Naive B cell (primary cell): ENCODE results near the gene MYO1D. TPM values are rescaled to one million over a fixed set of nuclear protein-coding genes. Genes with fewer than 3 reads are reported as not detected.
"Not testable (repeated sequence)": the region's sequence is repeated elsewhere in the genome, so short reads cannot be mapped to it uniquely, and the experiment has no call there.

ENCODE experiments used
- ATAC-seq, 2 donors: fragments of 150-1000 bp; cut with Tn5 transposase; 2 replicates each; pipeline ENCODE4 v1.10.0; 2021; ENCODE audit warnings: low read depth in 2 of 2, mild to moderate bottlenecking in 2 of 2, moderate library complexity in 2 of 2
- DNase-seq: peaks from one replicate; pipeline ENCODE4 v3.0.0; 2022
- H3K27ac Mint-ChIP-seq, 6 donors: one replicate each; pipeline ENCODE4 v1.8.0; 2020 to 2022; ENCODE audit warnings: mild to moderate bottlenecking in 6 of 6, mixed read lengths in 6 of 6, moderate library complexity in 5 of 6, inconsistent platforms in 2 of 6
- H3K27me3 Mint-ChIP-seq, 3 donors: one replicate each; pipeline ENCODE4 v1.8.0; 2021 to 2022; ENCODE audit warnings: mixed read lengths in 3 of 3, mild to moderate bottlenecking in 1 of 3
- H3K36me3 Mint-ChIP-seq, 2 donors: one replicate each; pipeline ENCODE4 v1.8.0; 2020 to 2022; ENCODE audit warnings: mixed read lengths in 2 of 2, inconsistent platforms in 1 of 2, mild to moderate bottlenecking in 1 of 2
- H3K4me1 Mint-ChIP-seq, 3 donors: one replicate each; pipeline ENCODE4 v1.8.0; 2020 to 2022; ENCODE audit warnings: mixed read lengths in 3 of 3, inconsistent platforms in 1 of 3, mild to moderate bottlenecking in 1 of 3, moderate library complexity in 1 of 3
- H3K4me3 Mint-ChIP-seq, 8 donors: one replicate each; pipeline ENCODE4 v1.8.0; 2020 to 2022; ENCODE audit warnings: mild to moderate bottlenecking in 8 of 8, mixed read lengths in 8 of 8, moderate library complexity in 8 of 8, inconsistent platforms in 2 of 8
- H3K9me3 Mint-ChIP-seq, 7 donors: one replicate each; pipeline ENCODE4 v1.8.0; 2020 to 2022; ENCODE audit warnings: mixed read lengths in 7 of 7, mild to moderate bottlenecking in 5 of 7, inconsistent platforms in 2 of 7, moderate library complexity in 1 of 7
- polyA plus RNA-seq, 6 donors: library from polyadenylated mRNA; unstranded; fragments of 300-500 nt; fragmentation: Illumina TruSeq; gene quantifications; one replicate each; pipeline ENCODE4 v1.2.3, GENCODE V29; 2021; ENCODE audit warnings: low read depth in 6 of 6

The MYO1D gene
- polyA plus RNA-seq, 6 donors from 2014 or later, result 1.9 to 3.7 (median 2.6) TPM

DNA sequence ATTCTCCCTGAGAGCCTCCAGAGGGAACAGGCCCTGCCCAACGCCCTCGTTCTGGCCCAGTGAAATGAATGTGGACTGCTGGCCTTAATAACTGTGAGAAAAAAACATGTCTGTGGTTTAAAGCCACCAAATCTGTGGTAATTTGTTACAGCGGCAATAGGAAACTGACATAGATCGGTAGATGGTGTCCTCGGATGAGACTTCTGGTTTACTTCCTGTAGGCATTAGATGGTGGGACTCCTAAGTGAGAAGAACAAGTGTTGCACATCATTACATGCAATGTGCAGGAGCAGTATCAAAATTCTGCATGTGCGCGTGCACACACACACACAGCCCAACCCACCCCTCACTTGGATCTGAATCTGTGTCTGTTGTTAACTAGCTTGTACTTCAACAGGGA, 348.1 kb downstream of the MYO1D start:
- Mint-ChIP-seq H3K27me3 (no peaks in the 10 kb centered on the region), H3K36me3 (no peaks in the 10 kb centered on the region), H3K4me3 (no peak overlapping the region), H3K4me1 (peaks cover 20 to 55% (median 36%) of the 10 kb centered on the region in 3 donors), H3K27ac (peak overlapping the region in 1 of 6 donors; percentile 36), H3K9me3 (peaks cover 0 to 4% (median 0%) of the 10 kb centered on the region in 7 donors)
- DNase-seq (no peak), ATAC-seq (no peak)

GRCh38 chr17:32527146-32527545, 349.8 kb downstream of the MYO1D start:
- peak overlapping the region in 2 of 6 donors; percentile 80 to 84 for H3K27ac Mint-ChIP-seq
- no peak overlapping the region for H3K4me3 Mint-ChIP-seq
- peaks cover 0 to 9% (median 3%) of the 10 kb centered on the region in 7 donors for H3K9me3 Mint-ChIP-seq
- no peaks in the 10 kb centered on the region for H3K36me3 Mint-ChIP-seq
- no peaks in the 10 kb centered on the region for H3K27me3 Mint-ChIP-seq
- H3K4me1 Mint-ChIP-seq, result peaks cover 32 to 72% (median 51%) of the 10 kb centered on the region in 3 donors
- no peak for DNase-seq
- ATAC-seq, result no peak

GRCh38 chr17:32525122-32525521, 351.8 kb downstream of the MYO1D start:
- Mint-ChIP-seq H3K36me3 (no peaks in the 10 kb centered on the region), H3K4me3 (peak overlapping the region in 5 of 8 donors; percentile 8 to 65 (median 56)), H3K9me3 (peaks cover 0 to 9% (median 3%) of the 10 kb centered on the region in 7 donors), H3K27me3 (no peaks in the 10 kb centered on the region), H3K27ac (peak overlapping the region; percentile 74 to 99 (median 94)), H3K4me1 (peaks cover 41 to 85% (median 65%) of the 10 kb centered on the region in 3 donors)
- ATAC-seq (no peak), DNase-seq (no peak)

- H3K27ac Mint-ChIP-seq, result peak overlapping the region in 5 of 6 donors; percentile 78 to 99 (median 99)
- DNase-seq, result not testable (repeated sequence)
These were observed 352.4 kb downstream of the MYO1D start for GRCh38 chr17:32524553-32524880.

GRCh38 chr17:32523827-32524552, 352.9 kb downstream of the MYO1D start:
- H3K9me3 Mint-ChIP-seq, result peaks cover 0 to 9% (median 3%) of the 10 kb centered on the region in 7 donors
- ATAC-seq, result peak; percentile 56 to 63
- H3K4me1 Mint-ChIP-seq, result peaks cover 48 to 88% (median 75%) of the 10 kb centered on the region in 3 donors

More at GRCh38 chr17:32524553-32524880, 352.4 kb downstream of the MYO1D start:
- not testable (repeated sequence) for H3K36me3 Mint-ChIP-seq, ATAC-seq, H3K9me3 Mint-ChIP-seq, H3K27me3 Mint-ChIP-seq
- Mint-ChIP-seq H3K4me3 (peak overlapping the region in 7 of 8 donors; percentile 53 to 89 (median 71)), H3K4me1 (peaks cover 47 to 90% (median 71%) of the 10 kb centered on the region in 3 donors)

DNA sequence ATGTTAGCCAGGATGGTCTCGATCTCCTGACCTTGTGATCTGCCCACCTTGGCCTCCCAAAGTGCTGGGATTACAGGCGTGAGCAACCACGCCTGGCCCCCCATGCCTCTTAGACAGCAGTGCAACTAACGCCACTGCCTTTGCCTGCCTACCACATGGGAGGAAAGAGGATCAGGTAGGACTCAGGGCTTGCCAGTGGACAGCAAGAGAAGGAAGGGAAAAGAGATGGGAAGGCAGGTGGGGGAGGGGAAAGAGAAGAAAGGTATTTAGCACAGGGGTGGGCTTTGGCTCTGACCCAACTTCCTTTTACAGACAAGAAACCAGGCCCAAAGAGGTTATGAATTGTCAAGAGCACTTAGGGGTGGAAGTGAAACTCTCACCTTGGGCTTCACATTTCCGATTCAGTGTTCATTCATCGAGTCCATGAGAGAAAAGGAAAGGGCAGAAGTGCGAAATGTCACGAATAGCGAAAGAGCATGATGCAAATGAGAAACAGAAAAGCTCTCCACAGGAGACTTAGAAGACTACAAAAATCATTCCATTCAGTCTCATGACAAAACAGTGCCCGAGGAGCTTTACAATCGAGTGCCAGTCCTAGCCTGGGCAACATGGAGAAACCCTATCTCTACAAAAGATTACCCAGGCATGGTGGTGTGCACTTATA, 353.8 kb downstream of the MYO1D start:
- H3K4me3 Mint-ChIP-seq, result peak overlapping the region; percentile 44 to 89 (median 68)
- no peaks in the 10 kb centered on the region for H3K27me3 Mint-ChIP-seq
- H3K27ac Mint-ChIP-seq, result peak overlapping the region; percentile 88 to 99 (median 98)
- H3K4me1 Mint-ChIP-seq, result peaks cover 47 to 89% (median 80%) of the 10 kb centered on the region in 3 donors
- ATAC-seq (peak; percentile 74 to 76), DNase-seq (peak; percentile 84)
- no peaks in the 10 kb centered on the region for H3K36me3 Mint-ChIP-seq
- H3K9me3 Mint-ChIP-seq, result peaks cover 0 to 9% (median 3%) of the 10 kb centered on the region in 7 donors

More at GRCh38 chr17:32523827-32524552, 352.9 kb downstream of the MYO1D start:
- H3K36me3 Mint-ChIP-seq, result no peaks in the 10 kb centered on the region
- DNase-seq, result peak; percentile 78
- H3K4me3 Mint-ChIP-seq, result peak overlapping the region; percentile 44 to 89 (median 72)
- H3K27ac Mint-ChIP-seq, result peak overlapping the region; percentile 88 to 99 (median 98)
- no peaks in the 10 kb centered on the region for H3K27me3 Mint-ChIP-seq

- Mint-ChIP-seq H3K4me3 (peak overlapping the region in 7 of 8 donors; percentile 26 to 88 (median 71)), H3K36me3 (no peaks in the 10 kb centered on the region), H3K27ac (peak overlapping the region in 5 of 6 donors; percentile 64 to 97 (median 90)), H3K27me3 (no peaks in the 10 kb centered on the region), H3K4me1 (peaks cover 61 to 92% (median 87%) of the 10 kb centered on the region in 3 donors), H3K9me3 (peaks cover 0 to 9% (median 3%) of the 10 kb centered on the region in 7 donors)
- no peak for ATAC-seq
- DNase-seq, result no peak
These were observed 356.1 kb downstream of the MYO1D start for GRCh38 chr17:32520737-32521404.

- Mint-ChIP-seq H3K36me3 (no peaks in the 10 kb centered on the region), H3K27ac (peak overlapping the region; percentile 69 to 97 (median 86)), H3K9me3 (peaks cover 0 to 9% (median 3%) of the 10 kb centered on the region in 7 donors), H3K27me3 (no peaks in the 10 kb centered on the region), H3K4me1 (peaks cover 60 to 93% (median 87%) of the 10 kb centered on the region in 3 donors), H3K4me3 (peak overlapping the region; percentile 71 to 91 (median 83))
- ATAC-seq (no peak), DNase-seq (peak; percentile 34)
These were observed 356.7 kb downstream of the MYO1D start for GRCh38 chr17:32520104-32520701.

- DNase-seq (peak; percentile 54), ATAC-seq (peak in 1 of 2 donors; percentile 11)
- H3K36me3 Mint-ChIP-seq, result no peaks in the 10 kb centered on the region
- peaks cover 60 to 93% (median 84%) of the 10 kb centered on the region in 3 donors for H3K4me1 Mint-ChIP-seq
- peaks cover 0 to 7% (median 3%) of the 10 kb centered on the region in 7 donors for H3K9me3 Mint-ChIP-seq
- H3K27ac Mint-ChIP-seq, result peak overlapping the region; percentile 78 to 97 (median 92)
- peak overlapping the region; percentile 71 to 91 (median 83) for H3K4me3 Mint-ChIP-seq
- no peaks in the 10 kb centered on the region for H3K27me3 Mint-ChIP-seq
These were observed 357.5 kb downstream of the MYO1D start for GRCh38 chr17:32519228-32520103.

GRCh38 chr17:32518646-32519227, 358.2 kb downstream of the MYO1D start:
- H3K4me1 Mint-ChIP-seq, result peaks cover 56 to 87% (median 78%) of the 10 kb centered on the region in 3 donors
- ATAC-seq (no peak), DNase-seq (no peak)
- no peaks in the 10 kb centered on the region for H3K36me3 Mint-ChIP-seq
- peaks cover 0 to 4% (median 0%) of the 10 kb centered on the region in 7 donors for H3K9me3 Mint-ChIP-seq
- no peaks in the 10 kb centered on the region for H3K27me3 Mint-ChIP-seq
- H3K27ac Mint-ChIP-seq, result peak overlapping the region; percentile 55 to 90 (median 87)
- H3K4me3 Mint-ChIP-seq, result peak overlapping the region; percentile 55 to 87 (median 81)

GRCh38 chr17:32517982-32518381, 358.9 kb downstream of the MYO1D start:
- Mint-ChIP-seq H3K27me3 (no peaks in the 10 kb centered on the region), H3K4me3 (peak overlapping the region in 6 of 8 donors; percentile 10 to 86 (median 63)), H3K36me3 (no peaks in the 10 kb centered on the region), H3K27ac (peak overlapping the region in 3 of 6 donors; percentile 42 to 90 (median 88)), H3K9me3 (peaks cover 0 to 2% (median 0%) of the 10 kb centered on the region in 7 donors), H3K4me1 (peaks cover 51 to 84% (median 72%) of the 10 kb centered on the region in 3 donors)
- DNase-seq, result no peak
- no peak for ATAC-seq
